Ovary (tissue), 9 donors: ENCODE measurements around the gene ANGPTL4. TPM values are rescaled to one million over a fixed set of nuclear protein-coding genes. Genes with fewer than 3 reads are reported as not detected.

Source experiments
- DNase-seq, 5 donors: peaks; one replicate each; pipeline ENCODE4 v3.0.0-alpha.2; 2019 to 2020
- H3K27ac ChIP-seq, 2 donors: fragments of 200-600 bp; one replicate each; pipeline versions ENCODE4 v1.5.1 to v1.8.0; 2019 to 2022
- H3K27me3 ChIP-seq: fragments of 200-600 bp; one replicate; pipeline ENCODE4 v1.8.0; 2022
- H3K36me3 ChIP-seq: fragments of 200-600 bp; sonication (generic); one replicate; pipeline ENCODE4 v1.5.1; 2019
- H3K4me1 ChIP-seq: one replicate; pipeline ENCODE4 v1.8.1; 2013; ENCODE audit warnings: mild to moderate bottlenecking, moderate library complexity; ENCODE audit not compliant: insufficient read depth
- H3K4me3 ChIP-seq: fragments of 200-600 bp; sonication (generic); one replicate; pipeline ENCODE4 v1.5.1; 2017
- H3K9me3 ChIP-seq, 2 donors: fragments of 200-600 bp in 1 of 2; sonication (generic) in 1 of 2; one replicate each; pipeline versions ENCODE4 v1.5.1 to v1.8.1; 2013 to 2019; ENCODE audit warnings: mild to moderate bottlenecking in 1 of 2, moderate library complexity in 1 of 2
- CTCF ChIP-seq, 3 donors: fragments of 450-650 bp in 2 of 3; fragments of 200-600 bp in 1 of 3; IDR thresholded peaks; one replicate each; pipeline versions ENCODE4 v1.5.1 to v1.8.0; 2016 to 2022; ENCODE audit warnings: antibody characterized with exemption in 3 of 3, mild to moderate bottlenecking in 1 of 3
- EP300 ChIP-seq: sonication (generic); formaldehyde crosslinking; IDR thresholded peaks from one replicate; pipeline ENCODE4 v1.6.1; 2017; ENCODE audit warnings: antibody characterized with exemption
- POLR2A ChIP-seq: fragments of 450-650 bp; IDR thresholded peaks from one replicate; pipeline ENCODE4 v1.6.1; 2017; ENCODE audit warnings: antibody characterized with exemption, mild to moderate bottlenecking, moderate library complexity
- WGBS, 3 donors: extraction: QIAGEN DNeasy Blood & Tissue Kit in 1 of 3; methylation state at CpG; one replicate each; pipeline versions ENCODE4 v1.1.5 to v1.1.7; 2013 to 2017; 5-methylcytosine and 5-hydroxymethylcytosine counted together
- intact Hi-C, 4 donors: fragments of 100-400 bp; cut with DNase I; formaldehyde crosslinking; loops; one replicate each; pipeline versions ENCODE4 v1.11.0 to v1.15.1; 2022 to 2023
- polyA plus RNA-seq, 2 donors: library from polyadenylated mRNA; stranded (reverse); fragments of 200-250 nt in 1 of 2; fragments of 350-450 nt in 1 of 2; fragmentation: Illumina TruSeq in 1 of 2; extraction: RNeasy Lipid Tissue Mini Kit (QIAGEN cat#74804) in 1 of 2; gene quantifications; one replicate each; pipeline ENCODE4 v1.2.3, GENCODE V29; 2013 to 2014
- total RNA-seq, 7 donors: library from RNA; depleted of rRNA in 2 of 7; stranded (reverse); fragments of >200 nt in 2 of 7; fragmentation: NEBNext Ultra II Directional in 3 of 7; extraction: Animal tissue kit (Norgen Biotek cat#: 25700) in 3 of 7; gene quantifications; one replicate each; pipeline versions ENCODE4 v1.1.0 to v1.2.4, GENCODE V29; 2016 to 2023
- donor health status: DM: no; HTN: no; CAD: no; lungs with moderate emphysema.
- donor health status: DM: no; HTN: no; CAD: no.
- donor health status: Bipolar disorder and iron deficiency.
- donor health status: DM: yes; HTN: yes; CAD: no.
- donor health status: DM: no; HTN: no; CAD: no.
- donor health status: DM: yes; HTN: yes; CAD: no.

Gene ANGPTL4
- total and polyA plus RNA-seq, 9 donors: 0.71 to 35.0 (median 3.0) TPM

DNA sequence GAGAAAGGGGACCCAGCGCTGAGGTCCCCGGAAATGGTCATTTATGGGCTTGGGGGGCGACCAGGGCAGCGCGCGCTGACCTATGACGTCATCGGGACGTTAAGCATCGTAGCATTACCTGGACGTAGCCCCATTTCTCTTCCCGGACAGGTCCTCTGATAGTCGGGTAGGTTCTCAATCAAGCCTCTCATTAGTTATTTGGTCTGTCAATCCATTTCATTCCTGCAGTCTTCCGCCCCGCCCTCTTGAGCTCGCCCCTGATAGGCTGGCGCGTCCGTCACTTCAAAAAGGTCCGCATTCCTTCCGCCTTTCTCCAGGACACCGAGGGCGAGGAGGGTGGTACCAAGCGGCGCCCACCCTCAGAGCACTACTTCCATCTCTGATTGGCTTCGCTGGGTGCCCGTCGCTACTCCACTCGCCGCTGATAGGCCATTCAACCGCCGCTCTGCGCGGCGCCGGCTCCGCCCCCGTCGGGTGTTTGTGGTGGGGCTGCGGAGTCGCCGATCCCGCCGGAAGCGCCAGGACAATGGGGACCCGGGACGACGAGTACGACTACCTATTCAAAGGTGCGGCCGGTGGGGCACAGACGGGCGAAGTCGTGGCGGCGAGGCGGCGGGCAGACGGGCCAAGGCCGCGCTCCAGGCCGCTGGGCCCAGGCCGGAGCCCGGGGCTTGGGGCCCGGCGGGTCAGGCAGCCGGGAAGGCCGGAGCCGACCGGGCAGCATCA, 26.1 kb downstream of the ANGPTL4 start, which contains the start of gene RAB11B:
Gene RAB11B, plus strand, starts transcription at position 470 of the 726 bp plus-strand sequence. Its CDS starts 57 bp downstream, at position 527.
- TF ChIP-seq EP300 (peak; percentile 75), CTCF (IDR thresholded peaks at IDR 0.05) (no peak), POLR2A (peak; percentile 84)
- intact Hi-C loops: no loop called here
- Histone ChIP-seq H3K27ac (peak within 1 kb of the TSS; percentile 100), H3K4me3 (peak within 1 kb of the TSS; percentile 91), H3K36me3 (no peaks in the 10 kb centered on the region), H3K9me3 (no peaks in the 10 kb centered on the region), H3K4me1 (peaks cover 19% of the 10 kb centered on the region), H3K27me3 (no peaks in the 10 kb centered on the region)
- peak; percentile 98 to 100 (median 99) for DNase-seq
- WGBS, 3 donors: 0% methylated on average over 45 to 70 of the region's 70 CpGs

GRCh38 chr19:8390617-8390981, 26.6 kb downstream of the ANGPTL4 start:
- 0 to 1% (median 1%) methylated on average over 23 to 28 of the region's 28 CpGs for WGBS, 3 donors
- Histone ChIP-seq H3K4me3 (peak overlapping the region; percentile 91), H3K27me3 (no peaks in the 10 kb centered on the region), H3K9me3 (no peaks in the 10 kb centered on the region), H3K4me1 (peaks cover 19% of the 10 kb centered on the region), H3K27ac (peak overlapping the region; percentile 100), H3K36me3 (no peaks in the 10 kb centered on the region)
- intact Hi-C loops: no loop called here
- TF ChIP-seq CTCF (IDR thresholded peaks at IDR 0.05): no peak
- TF ChIP-seq EP300: no peak
- no peak for TF ChIP-seq POLR2A
- DNase-seq: peak; percentile 96 to 99 (median 99)

GRCh38 chr19:8391198-8392016, 27.5 kb downstream of the ANGPTL4 start:
- Histone ChIP-seq H3K27me3 (no peaks in the 10 kb centered on the region), H3K9me3 (no peaks in the 10 kb centered on the region), H3K4me1 (peaks cover 19% of the 10 kb centered on the region), H3K36me3 (no peaks in the 10 kb centered on the region), H3K4me3 (peak overlapping the region; percentile 91), H3K27ac (peak overlapping the region; percentile 38 to 100)
- TF ChIP-seq EP300: no peak
- intact Hi-C loops: no loop called here
- DNase-seq: peak in 1 of 5 donors; percentile 59
- 59 to 68% (median 65%) methylated on average over 23 of the region's 23 CpGs for WGBS, 3 donors

- peak overlapping the region; percentile 38 to 100 for H3K27ac ChIP-seq
- no peaks in the 10 kb centered on the region for H3K27me3 ChIP-seq
- H3K4me3 ChIP-seq: no peak overlapping the region
- DNase-seq: peak in 1 of 5 donors; percentile 51
- no peaks in the 10 kb centered on the region for H3K9me3 ChIP-seq
- no peaks in the 10 kb centered on the region for H3K36me3 ChIP-seq
- peaks cover 21% of the 10 kb centered on the region for H3K4me1 ChIP-seq
- WGBS, 3 donors: 15 to 36% (median 19%) methylated on average over 11 of the region's 11 CpGs
- TF ChIP-seq EP300 (no peak), POLR2A (no peak), CTCF (IDR thresholded peaks at IDR 0.05) (no peak)
- intact Hi-C loops: no loop called here
Measured at GRCh38 chr19:8392017-8392591, 28.1 kb downstream of the ANGPTL4 start.
